H1 (cell line): ENCODE results near the gene HIVEP3.

Experiments
- ATF2 ChIP-seq: IDR thresholded peaks from 2 replicates; pipeline ENCODE4 v1.6.1; 2012; ENCODE audit warnings: low read length, inconsistent platforms
- CEBPB ChIP-seq: IDR thresholded peaks from 2 replicates; pipeline ENCODE4 v1.6.1; 2012; ENCODE audit warnings: low read depth, low read length
- CTCF ChIP-seq, 3 experiments: IDR thresholded peaks; 1 replicate in 2 of 3; 2 replicates in 1 of 3; pipeline versions ENCODE4 v1.5.1 to v1.6.1; 2011; ENCODE audit warnings: low read length in 3 of 3, mild to moderate bottlenecking in 3 of 3, inconsistent platforms in 2 of 3, low read depth in 1 of 3, moderate library complexity in 1 of 3; ENCODE audit not compliant: insufficient read depth in 1 of 3; ENCODE audit errors: control extremely low read depth in 1 of 3
- EZH2 ChIP-seq: fragments of 200-600 bp; sonication (generic); IDR thresholded peaks from 2 replicates; pipeline ENCODE4 v1.7.1; 2012; ENCODE audit warnings: low read depth, mild to moderate bottlenecking, moderate library complexity, low read length, inconsistent platforms; ENCODE audit not compliant: severe bottlenecking
- GABPA ChIP-seq: IDR thresholded peaks from 2 replicates; pipeline ENCODE4 v1.6.1; 2011; ENCODE audit warnings: mild to moderate bottlenecking, low read length, moderate library complexity, borderline replicate concordance; ENCODE audit not compliant: insufficient read depth
- JUN ChIP-seq: IDR thresholded peaks from 2 replicates; pipeline ENCODE4 v1.6.1; 2011; ENCODE audit warnings: low read depth, mild to moderate bottlenecking, improper control_type of control experiment, low read length
- PHF8 ChIP-seq: fragments of 200-600 bp; sonication (generic); conservative IDR thresholded peaks from 2 replicates; pipeline ENCODE4 v1.7.1; 2012; ENCODE audit warnings: low read depth, mild to moderate bottlenecking, inconsistent platforms, low read length, moderate library complexity
- POLR2A ChIP-seq, 2 experiments: IDR thresholded peaks; 1 replicate in 1 of 2; 2 replicates in 1 of 2; pipeline ENCODE4 v1.6.1; 2011; ENCODE audit warnings: low read depth in 2 of 2, low read length in 2 of 2, mild to moderate bottlenecking in 2 of 2; ENCODE audit errors: control extremely low read depth in 1 of 2
- POLR2AphosphoS5 ChIP-seq: IDR thresholded peaks from 2 replicates; pipeline ENCODE4 v1.6.1; 2011; ENCODE audit warnings: low read depth, low read length
- RAD21 ChIP-seq, 2 experiments: IDR thresholded peaks in 1 of 2; conservative IDR thresholded peaks in 1 of 2; 2 replicates each; pipeline ENCODE4 v1.6.1; 2011; ENCODE audit warnings: low read depth in 2 of 2, low read length in 2 of 2, improper control_type of control experiment in 1 of 2, inconsistent platforms in 1 of 2, mild to moderate bottlenecking in 1 of 2, moderate library complexity in 1 of 2
- RXRA ChIP-seq: IDR thresholded peaks from 2 replicates; pipeline ENCODE4 v1.6.1; 2011; ENCODE audit warnings: low read depth, mild to moderate bottlenecking, low read length, moderate library complexity; ENCODE audit not compliant: insufficient read depth
- SIN3A ChIP-seq, 2 experiments: IDR thresholded peaks in 1 of 2; conservative IDR thresholded peaks in 1 of 2; 2 replicates each; pipeline ENCODE4 v1.6.1; 2011 to 2012; ENCODE audit warnings: low read length in 2 of 2, improper control_type of control experiment in 1 of 2, low read depth in 1 of 2, mild to moderate bottlenecking in 1 of 2
- ZNF274 ChIP-seq: IDR thresholded peaks from 2 replicates; pipeline ENCODE4 v1.7.0; 2012; ENCODE audit warnings: low read length, borderline replicate concordance; ENCODE audit errors: extremely low read depth

GRCh38 chr1:41564741-41565475 is 353.8 kb downstream of the HIVEP3 start:
- no peak for TF ChIP-seq CTCF (IDR thresholded peaks at IDR 0.05; ENCODE audit: control extremely low read depth in 1 of 3, insufficient read depth in 1 of 3, low read depth in 1 of 3, low read length in 3 of 3)
- TF ChIP-seq POLR2A (IDR thresholded peaks at IDR 0.05; ENCODE audit: control extremely low read depth in 1 of 2, low read depth in 2 of 2, low read length in 2 of 2): no peak
- no peak for TF ChIP-seq ZNF274
- no peak for TF ChIP-seq EZH2
- TF ChIP-seq ATF2: no peak
- TF ChIP-seq CEBPB: no peak
- no peak for TF ChIP-seq RAD21 (IDR thresholded peaks at IDR 0.05 in 1 of 2, conservative IDR thresholded peaks at IDR 0.05 in 1 of 2; ENCODE audit: low read depth in 2 of 2, low read length in 2 of 2)
- TF ChIP-seq JUN: no peak
- TF ChIP-seq GABPA: no peak
- TF ChIP-seq POLR2AphosphoS5: no peak
- TF ChIP-seq PHF8: no peak
- TF ChIP-seq RXRA: no peak
- no peak for TF ChIP-seq SIN3A (conservative IDR thresholded peaks at IDR 0.05 in 1 of 2, IDR thresholded peaks at IDR 0.05 in 1 of 2; ENCODE audit: low read depth in 1 of 2, low read length in 2 of 2)
